Small intestine (tissue), 16 donors: Measurements from ENCODE around the gene ETFDH. TPM values are rescaled to one million over a fixed set of nuclear protein-coding genes. Genes with fewer than 3 reads are reported as not detected.

ENCODE experiments used
- DNase-seq, 2 donors: peaks; one replicate each; pipeline versions ENCODE4 v3.0.0 to v3.0.0-alpha.2; 2013
- FAIRE-seq: peaks from 2 replicates; lab custom pipeline; 2012; peaks lifted over from hg19 to GRCh38; lab: Jason Lieb, UNC
- H3K27ac ChIP-seq, 3 donors: one replicate each; pipeline ENCODE4 v1.5.1; 2013; ENCODE audit warnings: low read length in 2 of 3, mild to moderate bottlenecking in 2 of 3, control low read depth in 1 of 3, inconsistent platforms in 1 of 3, low read depth in 1 of 3, moderate library complexity in 1 of 3
- H3K27me3 ChIP-seq, 3 donors: one replicate each; pipeline ENCODE4 v1.6.1; 2013; ENCODE audit warnings: low read length in 3 of 3, inconsistent platforms in 1 of 3; ENCODE audit not compliant: control insufficient read depth in 3 of 3, insufficient read depth in 3 of 3
- H3K36me3 ChIP-seq, 3 donors: one replicate each; pipeline ENCODE4 v1.6.1; 2013; ENCODE audit warnings: low read length in 3 of 3, inconsistent platforms in 1 of 3, low read depth in 1 of 3, mild to moderate bottlenecking in 1 of 3, moderate library complexity in 1 of 3; ENCODE audit not compliant: control insufficient read depth in 3 of 3, insufficient read depth in 2 of 3
- H3K4me1 ChIP-seq, 3 donors: one replicate each; pipeline ENCODE4 v1.6.1; 2013; ENCODE audit warnings: low read length in 2 of 3, inconsistent platforms in 1 of 3, low read depth in 1 of 3, mild to moderate bottlenecking in 1 of 3, moderate library complexity in 1 of 3; ENCODE audit not compliant: control insufficient read depth in 3 of 3, insufficient read depth in 2 of 3
- H3K4me3 ChIP-seq, 3 donors: one replicate each; pipeline ENCODE4 v1.5.1; 2013; ENCODE audit warnings: low read length in 3 of 3, control low read depth in 1 of 3, inconsistent platforms in 1 of 3, low read depth in 1 of 3, mild to moderate bottlenecking in 1 of 3, moderate library complexity in 1 of 3
- H3K9me3 ChIP-seq, 2 donors: one replicate each; pipeline ENCODE4 v1.6.1; 2013; ENCODE audit warnings: low read depth in 1 of 2, low read length in 1 of 2; ENCODE audit not compliant: control insufficient read depth in 2 of 2, insufficient read depth in 1 of 2
- WGBS, 3 donors: extraction: QIAGEN DNeasy Blood & Tissue Kit; methylation state at CpG; one replicate each; pipeline ENCODE4 v1.1.7; 2013; 5-methylcytosine and 5-hydroxymethylcytosine counted together
- long read RNA-seq, 10 donors: transcript quantifications; one replicate each; lab custom pipeline, GENCODE V29; 2026
- polyA plus RNA-seq, 4 donors: library from polyadenylated mRNA; stranded (reverse) in 3 of 4; unstranded in 1 of 4; fragments of 200-250 nt in 3 of 4; fragments of 120-200 nt in 1 of 4; gene quantifications; one replicate each; pipeline versions ENCODE4 v1.2.1 to v1.2.3, GENCODE V29; 2013
- donor health status: healthy with polysubstance abuse.
- donor health status: control.
- donor health status: control.
- donor health status: Bipolar disorder and iron deficiency.
- donor health status: healthy.

Gene ETFDH
- 10 to 100 TPM; 30.6 to 72.4 (median 43.0) TPM for polyA plus RNA-seq
- long read RNA-seq, donor 1, transcript ETFDH-206 (13 exons, 3,282 nt) = major isoform, 7 of 200 reads
- long read RNA-seq, donor 1, partial matches to known transcripts = 144 of 200 reads
- long read RNA-seq, donor 1, other reads (novel, unspliced or antisense) = 48 of 200 reads
- long read RNA-seq, donor 2, partial matches to known transcripts = 15 of 26 reads
- long read RNA-seq, donor 2, other reads (novel, unspliced or antisense) = 9 of 26 reads
- long read RNA-seq, donor 3, partial matches to known transcripts = 0 of 1 reads
- long read RNA-seq, donor 3, other reads (novel, unspliced or antisense) = 0 of 1 reads
- long read RNA-seq, donor 4 = 0 reads
- long read RNA-seq, donor 5, partial matches to known transcripts = 34 of 34 reads
- long read RNA-seq, donor 5, other reads (novel, unspliced or antisense) = 0 of 34 reads
- long read RNA-seq, donor 6, partial matches to known transcripts = 88 of 90 reads
- long read RNA-seq, donor 6, other reads (novel, unspliced or antisense) = 0 of 90 reads
- long read RNA-seq, donor 7, transcript ETFDH-206 (13 exons, 3,282 nt) = major isoform, 22 of 337 reads
- long read RNA-seq, donor 7, partial matches to known transcripts = 313 of 337 reads
- long read RNA-seq, donor 7, other reads (novel, unspliced or antisense) = 0 of 337 reads
- long read RNA-seq, donor 8 = 0 reads
- long read RNA-seq, donor 9, partial matches to known transcripts = 0 of 1 reads
- long read RNA-seq, donor 9, other reads (novel, unspliced or antisense) = 0 of 1 reads
- long read RNA-seq, donor 10, transcript ETFDH-206 (13 exons, 3,282 nt) = major isoform, 5 of 10 reads
- long read RNA-seq, donor 10, partial matches to known transcripts = 5 of 10 reads
- long read RNA-seq, donor 10, other reads (novel, unspliced or antisense) = 0 of 10 reads

GRCh38 chr4:158671915-158672806, at the start of gene ETFDH:
ETFDH (plus strand) TSS chr4:158672296; CDS start chr4:158672457, 161 bp downstream.
- Histone ChIP-seq H3K27me3 (no peaks in the 10 kb centered on the region), H3K4me3 (peak within 1 kb of the TSS; percentile 60 to 89 (median 84)), H3K9me3 (no peaks in the 10 kb centered on the region), H3K27ac (peak within 1 kb of the TSS; percentile 94 to 99 (median 99)), H3K4me1 (peaks cover 2 to 9% (median 4%) of the 10 kb centered on the region in 3 donors), H3K36me3 (no peaks in the 10 kb centered on the region)
- WGBS, 3 donors = 0% methylated on average over 59 to 60 of the region's 60 CpGs
- peak; percentile 79 for FAIRE-seq
- DNase-seq = peak; percentile 100

GRCh38 chr4:158624889-158625478, 47.1 kb upstream of the ETFDH start:
- Histone ChIP-seq H3K27me3 (no peaks in the 10 kb centered on the region), H3K4me3 (no peak overlapping the region), H3K9me3 (no peaks in the 10 kb centered on the region), H3K27ac (no peak overlapping the region), H3K4me1 (no peaks in the 10 kb centered on the region), H3K36me3 (no peaks in the 10 kb centered on the region)
- DNase-seq (peak; percentile 55 to 56), FAIRE-seq (no peak)
- WGBS, 3 donors = 32 to 38% (median 37%) methylated on average over 3 of the region's 3 CpGs

- Histone ChIP-seq H3K4me3 (no peak overlapping the region), H3K9me3 (no peaks in the 10 kb centered on the region), H3K27ac (no peak overlapping the region), H3K27me3 (no peaks in the 10 kb centered on the region), H3K4me1 (no peaks in the 10 kb centered on the region), H3K36me3 (no peaks in the 10 kb centered on the region)
- 80 to 86% (median 84%) methylated on average over 2 of the region's 2 CpGs for WGBS, 3 donors
- DNase-seq = no peak
- FAIRE-seq = no peak
Measured at GRCh38 chr4:158625544-158625943, 46.6 kb upstream of the ETFDH start.

- FAIRE-seq = no peak
- DNase-seq = peak; percentile 8 to 26
- Histone ChIP-seq H3K27me3 (no peaks in the 10 kb centered on the region), H3K9me3 (no peaks in the 10 kb centered on the region), H3K4me1 (no peaks in the 10 kb centered on the region), H3K36me3 (no peaks in the 10 kb centered on the region), H3K4me3 (no peak overlapping the region), H3K27ac (no peak overlapping the region)
- WGBS, 3 donors = 0 to 32% (median 20%) methylated on average over 1 of the region's 1 CpG
Measured at GRCh38 chr4:158630893-158631292, 41.2 kb upstream of the ETFDH start.

GRCh38 chr4:158636619-158637018, 35.5 kb upstream of the ETFDH start:
- FAIRE-seq = no peak
- Histone ChIP-seq H3K27me3 (no peaks in the 10 kb centered on the region), H3K9me3 (no peaks in the 10 kb centered on the region), H3K27ac (no peak overlapping the region), H3K4me1 (no peaks in the 10 kb centered on the region), H3K36me3 (no peaks in the 10 kb centered on the region), H3K4me3 (no peak overlapping the region)
- DNase-seq = no peak
- 74 to 94% (median 90%) methylated on average over 1 of the region's 1 CpG for WGBS, 3 donors

- Histone ChIP-seq H3K27me3 (no peaks in the 10 kb centered on the region), H3K4me1 (no peaks in the 10 kb centered on the region), H3K9me3 (no peaks in the 10 kb centered on the region), H3K27ac (no peak overlapping the region), H3K4me3 (no peak overlapping the region), H3K36me3 (no peaks in the 10 kb centered on the region)
- WGBS, 3 donors = 73 to 91% (median 79%) methylated on average over 5 of the region's 5 CpGs
- FAIRE-seq = no peak
- no peak for DNase-seq
Measured at GRCh38 chr4:158644356-158644755, 27.7 kb upstream of the ETFDH start.

- Histone ChIP-seq H3K27me3 (no peaks in the 10 kb centered on the region), H3K4me3 (no peak overlapping the region), H3K9me3 (no peaks in the 10 kb centered on the region), H3K27ac (no peak overlapping the region), H3K4me1 (no peaks in the 10 kb centered on the region), H3K36me3 (no peaks in the 10 kb centered on the region)
- DNase-seq (no peak), FAIRE-seq (no peak)
- WGBS, 3 donors = 67 to 82% (median 79%) methylated on average over 3 of the region's 3 CpGs
Measured at GRCh38 chr4:158644760-158645159, 27.3 kb upstream of the ETFDH start.
